NB4 (cell line): ENCODE results near the gene CNBP.
"Not testable (repeated sequence)": the region's sequence is repeated elsewhere in the genome, so short reads cannot be mapped to it uniquely, and the experiment has no call there.

Experiments
- MYC ChIP-seq: IDR thresholded peaks from 2 replicates; pipeline ENCODE4 v1.6.1; 2011; ENCODE audit warnings: low read depth, low read length
- POLR2A ChIP-seq: IDR thresholded peaks from 2 replicates; pipeline ENCODE4 v1.6.1; 2011; ENCODE audit warnings: mild to moderate bottlenecking; ENCODE audit not compliant: insufficient read length; ENCODE audit errors: extremely low read depth
- TF ChIP-seq, protein P1 (sequence below): IDR thresholded peaks from 2 replicates; pipeline ENCODE4 v1.6.1; 2011; ENCODE audit warnings: low read depth, low read length
- TF ChIP-seq, protein P2 (sequence below): IDR thresholded peaks from one replicate; pipeline ENCODE4 v1.5.1; 2012; ENCODE audit warnings: low read depth, low read length

DNA sequence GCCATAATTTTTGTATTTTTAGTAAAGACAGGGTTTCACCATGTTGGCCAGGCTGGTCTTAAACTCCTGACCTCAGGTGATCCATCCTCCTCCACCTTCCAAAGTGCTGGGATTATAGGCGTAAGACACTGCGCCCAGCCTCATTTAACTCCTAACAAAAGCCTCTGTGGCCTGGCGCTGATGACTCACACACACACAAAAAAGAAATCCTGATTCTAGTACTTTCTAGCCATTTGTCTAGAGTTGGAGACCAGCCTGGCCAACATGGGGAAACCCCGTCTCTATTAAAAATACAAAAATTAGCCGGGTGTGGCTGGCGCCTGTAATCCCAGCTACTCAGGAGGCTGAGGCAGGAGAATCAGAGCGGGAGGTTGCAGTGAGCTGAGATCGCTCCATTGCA is 6.1 kb upstream of the CNBP start:
- TF ChIP-seq, protein P1, sequence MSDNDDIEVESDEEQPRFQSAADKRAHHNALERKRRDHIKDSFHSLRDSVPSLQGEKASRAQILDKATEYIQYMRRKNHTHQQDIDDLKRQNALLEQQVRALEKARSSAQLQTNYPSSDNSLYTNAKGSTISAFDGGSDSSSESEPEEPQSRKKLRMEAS, result not testable (repeated sequence)
- TF ChIP-seq, protein P2, sequence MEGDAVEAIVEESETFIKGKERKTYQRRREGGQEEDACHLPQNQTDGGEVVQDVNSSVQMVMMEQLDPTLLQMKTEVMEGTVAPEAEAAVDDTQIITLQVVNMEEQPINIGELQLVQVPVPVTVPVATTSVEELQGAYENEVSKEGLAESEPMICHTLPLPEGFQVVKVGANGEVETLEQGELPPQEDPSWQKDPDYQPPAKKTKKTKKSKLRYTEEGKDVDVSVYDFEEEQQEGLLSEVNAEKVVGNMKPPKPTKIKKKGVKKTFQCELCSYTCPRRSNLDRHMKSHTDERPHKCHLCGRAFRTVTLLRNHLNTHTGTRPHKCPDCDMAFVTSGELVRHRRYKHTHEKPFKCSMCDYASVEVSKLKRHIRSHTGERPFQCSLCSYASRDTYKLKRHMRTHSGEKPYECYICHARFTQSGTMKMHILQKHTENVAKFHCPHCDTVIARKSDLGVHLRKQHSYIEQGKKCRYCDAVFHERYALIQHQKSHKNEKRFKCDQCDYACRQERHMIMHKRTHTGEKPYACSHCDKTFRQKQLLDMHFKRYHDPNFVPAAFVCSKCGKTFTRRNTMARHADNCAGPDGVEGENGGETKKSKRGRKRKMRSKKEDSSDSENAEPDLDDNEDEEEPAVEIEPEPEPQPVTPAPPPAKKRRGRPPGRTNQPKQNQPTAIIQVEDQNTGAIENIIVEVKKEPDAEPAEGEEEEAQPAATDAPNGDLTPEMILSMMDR, result not testable (repeated sequence)
- TF ChIP-seq POLR2A, MYC: not testable (repeated sequence)
